Mucosa of gallbladder (tissue), 1 donor: ENCODE data around the gene OPRM1. TPM values are rescaled to one million over a fixed set of nuclear protein-coding genes. Genes with fewer than 3 reads are reported as not detected.

Experiments
- DNase-seq: peaks from one replicate; pipeline ENCODE4 v3.0.0-alpha.2; 2020; ENCODE audit warnings: low spot score
- total RNA-seq: library from RNA; stranded (reverse); gene quantifications from one replicate; pipeline ENCODE4 v1.2.1, GENCODE V29; 2021
- donor health status: DM: no; HTN: no; CAD: no.

Gene OPRM1
- total RNA-seq, 1 donor from 2014 or later, result not detected

DNA sequence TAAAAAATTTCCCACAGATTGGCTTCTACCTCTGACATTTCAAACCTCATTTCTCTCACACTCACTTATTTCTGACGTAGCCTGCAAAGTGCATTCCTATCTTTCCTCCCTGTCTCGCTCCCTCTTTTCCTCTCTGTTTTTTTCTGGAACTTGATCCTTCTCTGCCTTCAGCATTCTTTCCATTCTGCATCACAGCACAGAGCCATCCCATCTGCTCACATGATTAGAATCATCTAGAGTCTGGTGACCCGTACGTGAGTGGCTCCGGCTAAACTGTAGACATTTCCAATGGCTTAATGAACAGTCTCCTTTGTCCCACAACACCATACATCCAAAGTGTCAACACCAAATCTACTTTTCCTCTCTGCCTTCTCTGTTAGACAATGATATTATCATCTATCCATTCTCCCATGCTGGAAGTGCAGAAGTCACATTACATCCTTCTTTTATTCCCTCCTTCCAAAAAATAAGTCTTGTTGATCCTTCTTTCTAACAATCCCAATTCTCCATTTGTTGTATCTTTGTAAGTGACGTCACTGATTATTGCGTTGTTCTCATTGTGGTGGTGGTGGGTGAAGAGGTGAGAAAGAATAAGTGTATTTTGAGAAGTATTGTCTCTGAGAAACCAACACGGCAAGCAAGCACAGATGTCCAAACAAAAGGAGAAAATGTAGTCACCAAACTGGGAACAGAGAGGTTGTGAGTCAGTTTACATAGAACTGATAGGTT lies 41.6 kb downstream of the OPRM1 start:
- DNase-seq, result no peak

DNA sequence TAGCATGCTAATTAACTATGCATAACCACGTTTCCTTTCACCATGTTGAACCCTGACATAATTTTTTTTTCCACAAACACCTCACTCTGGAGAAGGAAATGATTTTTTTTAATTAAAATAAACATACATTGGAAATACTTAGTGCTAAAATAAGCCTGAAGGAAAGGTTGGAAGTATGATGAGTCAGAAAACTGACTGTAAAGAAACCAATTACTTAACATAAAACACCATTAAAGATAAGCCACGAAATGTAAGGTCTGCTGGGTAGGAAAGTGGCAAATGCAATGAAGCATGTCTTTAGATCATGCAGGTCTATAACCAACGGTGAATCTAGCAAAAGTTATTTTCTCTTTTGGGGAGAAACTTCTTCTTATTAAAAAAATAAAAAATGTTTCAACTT lies 47.5 kb downstream of the OPRM1 start:
- no peak for DNase-seq

DNA sequence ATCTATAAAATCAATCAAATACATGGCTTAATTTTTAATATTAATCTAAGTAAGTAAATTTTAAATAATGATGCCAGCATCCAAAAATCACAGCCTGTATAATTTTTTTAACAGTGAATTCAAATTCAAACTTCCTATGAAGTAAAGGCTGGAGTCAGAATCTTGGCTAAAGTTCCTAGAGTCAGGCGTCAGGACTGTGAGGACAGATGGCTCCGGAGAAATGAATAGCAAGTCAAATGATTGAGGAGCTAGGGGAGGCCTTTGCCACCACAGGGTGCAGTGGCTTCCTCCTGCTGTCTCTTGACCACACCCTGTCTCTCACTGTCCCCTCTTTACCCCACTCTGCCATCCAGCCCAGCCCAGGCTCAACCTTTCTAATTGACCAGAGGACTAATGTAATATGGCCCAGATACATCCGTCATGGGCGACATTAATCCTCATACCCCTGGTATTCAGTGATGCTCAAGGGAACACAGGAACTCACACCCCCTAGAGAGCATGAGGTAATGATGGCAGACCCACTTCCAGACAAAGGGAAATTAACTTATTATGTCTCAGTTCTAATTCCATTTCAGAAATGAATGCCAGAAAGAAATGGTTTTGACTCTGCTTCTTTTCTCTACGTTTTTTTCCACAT lies 53.4 kb downstream of the OPRM1 start:
- DNase-seq, result no peak

- DNase-seq, result no peak
Measured at GRCh38 chr6:154093231-154094044, 54.4 kb downstream of the OPRM1 start.

DNA sequence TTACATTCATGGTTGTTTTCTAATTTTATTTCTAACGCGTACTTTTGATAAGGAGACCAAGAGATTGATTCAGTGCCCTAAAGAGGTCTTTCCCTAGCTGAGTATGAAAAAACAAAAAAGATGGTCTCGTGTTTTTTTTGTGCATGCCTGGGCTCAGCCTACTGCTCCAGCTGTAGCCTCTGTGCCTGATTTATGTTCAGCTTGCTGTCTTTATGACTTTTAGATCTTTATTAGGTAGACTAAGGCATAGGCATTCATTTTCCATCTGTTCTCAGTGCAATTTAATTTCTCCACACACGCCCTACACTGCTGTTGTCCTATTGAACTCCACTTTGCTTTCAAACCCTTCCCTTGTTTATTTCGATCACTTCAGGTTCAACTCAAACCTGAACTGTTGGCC lies 56.5 kb downstream of the OPRM1 start:
- no peak for DNase-seq

DNA sequence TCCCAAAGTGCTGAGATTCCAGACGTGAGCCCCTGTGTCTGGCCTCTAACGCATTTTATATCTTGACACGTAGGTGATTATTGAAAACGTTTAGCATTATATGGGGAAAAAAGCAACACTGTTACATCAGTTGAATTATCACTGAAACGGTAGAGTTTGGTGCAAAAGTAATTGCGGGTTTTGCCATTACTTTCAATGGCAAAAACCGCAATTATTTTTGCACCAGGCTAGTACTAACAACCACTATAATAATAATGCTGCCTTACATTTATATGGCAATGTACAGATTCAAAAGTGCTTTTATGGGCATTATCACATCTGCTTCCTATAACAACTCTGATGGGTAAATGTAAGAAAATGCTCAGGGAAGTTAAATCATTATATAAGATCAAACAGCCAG lies 57.3 kb downstream of the OPRM1 start:
- no peak for DNase-seq

DNA sequence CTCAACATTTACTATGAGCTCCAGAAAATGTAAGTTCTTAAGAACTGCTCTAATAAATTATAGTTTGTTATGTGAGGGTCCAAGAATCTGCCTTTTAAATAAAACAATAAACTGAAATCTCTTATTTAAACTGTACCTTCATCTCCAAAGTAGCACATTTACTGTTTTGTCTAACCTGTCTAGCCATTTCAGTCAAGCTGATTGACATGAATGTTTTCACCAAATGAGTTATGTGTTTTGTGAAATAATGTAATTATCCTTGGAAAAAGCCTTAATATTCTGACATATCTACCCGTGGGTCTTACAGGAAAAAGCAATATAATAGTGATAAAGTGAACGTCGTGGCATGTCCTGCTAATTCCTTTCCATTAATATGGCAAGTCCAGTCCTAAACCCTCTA lies 57.8 kb downstream of the OPRM1 start:
- no peak for DNase-seq

- DNase-seq, result no peak
Measured at GRCh38 chr6:154099211-154099610, 60.2 kb downstream of the OPRM1 start.

- DNase-seq, result no peak
Measured at GRCh38 chr6:154106251-154106650, 67.2 kb downstream of the OPRM1 start.

DNA sequence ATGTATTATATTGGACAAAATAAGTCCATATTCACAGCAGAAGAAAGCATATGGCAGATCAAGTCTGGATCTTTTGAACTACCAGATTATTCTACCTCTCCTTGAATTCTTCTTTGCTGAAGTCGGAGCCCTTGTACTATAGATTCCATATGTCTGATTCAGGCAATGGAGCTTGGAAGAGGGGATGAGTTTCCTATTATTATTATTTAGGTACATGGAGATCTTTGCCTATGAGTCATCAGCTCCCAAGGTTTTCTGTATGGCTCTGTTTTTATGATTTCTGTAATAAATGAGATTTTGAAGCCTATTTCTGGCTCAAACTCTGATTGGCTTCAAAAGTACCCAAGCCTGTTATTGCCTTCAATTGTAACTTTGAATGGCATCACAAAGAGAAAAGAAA lies 72.0 kb downstream of the OPRM1 start:
- no peak for DNase-seq

- DNase-seq, result no peak
Measured at GRCh38 chr6:154112181-154112809, 73.3 kb downstream of the OPRM1 start.

- no peak for DNase-seq
Measured at GRCh38 chr6:154113392-154113791, 74.4 kb downstream of the OPRM1 start.

DNA sequence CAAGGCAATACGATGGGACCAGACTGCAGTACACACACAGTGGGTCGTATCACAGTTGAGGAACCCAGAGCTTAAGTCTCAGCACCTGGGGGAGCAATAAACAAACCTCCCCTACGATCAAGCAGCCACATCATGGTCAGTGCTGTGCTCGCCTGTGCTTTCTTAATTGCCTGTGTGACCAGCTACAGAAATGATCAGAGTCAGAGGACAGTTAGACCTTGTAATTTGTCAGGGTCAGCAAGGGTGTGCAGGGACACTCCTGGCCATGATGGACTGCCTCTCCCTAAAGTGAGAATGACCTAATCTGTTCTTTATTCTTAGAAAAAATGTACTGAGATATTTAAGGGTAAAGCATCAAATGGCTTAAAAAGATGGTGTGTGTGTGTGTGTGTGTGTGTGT lies 78.4 kb downstream of the OPRM1 start:
- no peak for DNase-seq

DNA sequence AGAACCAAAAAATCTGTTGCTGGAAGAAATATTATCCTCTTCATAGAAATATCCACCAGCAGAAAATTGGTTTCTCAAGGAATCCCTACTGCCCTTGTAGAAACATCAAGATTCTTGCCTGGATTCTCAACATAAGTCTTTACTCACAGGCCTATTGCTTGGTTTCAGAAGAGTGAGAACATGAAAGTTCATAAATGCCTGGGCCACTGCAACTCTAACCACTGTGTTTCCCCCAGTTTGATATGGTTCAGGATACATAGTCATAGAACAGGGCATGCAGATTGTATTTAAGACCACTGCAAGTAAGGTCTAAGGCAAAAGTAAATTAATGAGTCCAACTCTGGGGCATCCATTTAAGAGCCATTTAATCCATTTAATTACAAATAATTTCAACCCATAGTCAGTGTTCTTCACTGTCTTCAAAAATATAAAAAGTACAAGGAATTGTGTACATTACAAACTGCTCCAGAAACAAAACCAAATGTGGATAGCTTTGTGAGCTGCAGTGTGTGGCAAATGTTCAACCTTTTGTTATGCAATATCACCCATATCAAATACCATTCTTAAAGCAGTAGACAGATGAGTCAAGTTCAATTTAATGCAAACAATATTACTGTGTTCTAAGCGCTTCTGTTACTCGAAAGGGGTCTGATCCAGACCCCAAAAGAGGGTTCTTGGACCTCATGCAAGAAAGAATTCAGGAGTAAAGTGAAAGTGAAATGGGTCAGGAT lies 83.3 kb downstream of the OPRM1 start:
- no peak for DNase-seq

- DNase-seq, result no peak
Measured at GRCh38 chr6:154123155-154123956, 84.3 kb downstream of the OPRM1 start.

DNA sequence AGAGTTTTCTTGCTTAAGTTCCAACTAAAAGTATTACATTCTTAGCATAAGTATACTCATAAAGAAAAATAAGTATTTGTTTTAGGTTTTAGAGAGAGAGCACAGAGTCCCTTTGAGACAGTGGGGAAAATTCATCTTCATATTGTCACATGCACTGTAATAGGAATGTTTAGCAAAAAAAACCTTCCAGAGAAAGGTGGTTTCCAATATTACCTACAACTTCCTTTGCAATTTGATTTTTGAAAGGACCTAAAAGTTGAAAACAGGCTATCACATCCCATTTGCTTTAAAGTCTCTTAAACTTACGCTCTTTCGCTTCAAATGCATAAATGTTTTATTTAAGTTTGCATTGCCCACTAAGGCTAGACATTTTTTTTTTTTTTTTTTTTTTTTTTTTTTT lies 86.4 kb downstream of the OPRM1 start:
- DNase-seq, result no peak

GRCh38 chr6:154127657-154128056 lies 88.6 kb downstream of the OPRM1 start:
- DNase-seq, result no peak

- no peak for DNase-seq
Measured at GRCh38 chr6:154134471-154135147, 95.6 kb downstream of the OPRM1 start.

DNA sequence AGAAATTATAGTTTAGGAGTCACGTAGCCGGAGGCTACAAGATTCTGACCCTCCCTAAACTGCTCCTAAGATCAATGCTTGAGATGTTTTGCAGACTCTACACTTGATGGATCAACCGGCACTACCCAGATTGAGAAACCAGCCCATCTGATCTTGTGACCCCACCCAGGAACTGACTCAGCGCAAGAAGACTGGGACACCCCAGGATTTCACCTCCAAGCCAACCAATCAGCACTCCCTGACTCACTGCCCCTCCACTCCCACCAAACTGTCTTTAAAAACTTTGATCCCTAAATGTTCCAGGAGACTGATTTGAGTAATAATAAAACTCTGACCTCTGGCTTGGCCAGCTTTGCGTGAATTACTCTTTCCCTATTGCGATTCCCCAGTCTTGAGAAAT lies 99.8 kb downstream of the OPRM1 start:
- DNase-seq, result no peak

- DNase-seq, result no peak
Measured at GRCh38 chr6:154139892-154140291, 100.9 kb downstream of the OPRM1 start.
